Retinal pigment epithelial cell (primary cell): ENCODE measurements around the gene MYO1G.

Experiments
- DNase-seq: peaks from one replicate; pipeline ENCODE4 v3.0.0-alpha.2; 2010; ENCODE audit warnings: low read depth
- H3K4me3 ChIP-seq: 2 replicates; pipeline ENCODE4 v1.5.1; 2011; ENCODE audit warnings: mild to moderate bottlenecking, low read length, control low read depth, moderate library complexity
- TF ChIP-seq, protein P1 (sequence below): conservative IDR thresholded peaks from 2 replicates; pipeline ENCODE4 v1.5.1; 2011; ENCODE audit warnings: low read depth, low read length, control low read depth, inconsistent platforms

MYO1G gene

DNA sequence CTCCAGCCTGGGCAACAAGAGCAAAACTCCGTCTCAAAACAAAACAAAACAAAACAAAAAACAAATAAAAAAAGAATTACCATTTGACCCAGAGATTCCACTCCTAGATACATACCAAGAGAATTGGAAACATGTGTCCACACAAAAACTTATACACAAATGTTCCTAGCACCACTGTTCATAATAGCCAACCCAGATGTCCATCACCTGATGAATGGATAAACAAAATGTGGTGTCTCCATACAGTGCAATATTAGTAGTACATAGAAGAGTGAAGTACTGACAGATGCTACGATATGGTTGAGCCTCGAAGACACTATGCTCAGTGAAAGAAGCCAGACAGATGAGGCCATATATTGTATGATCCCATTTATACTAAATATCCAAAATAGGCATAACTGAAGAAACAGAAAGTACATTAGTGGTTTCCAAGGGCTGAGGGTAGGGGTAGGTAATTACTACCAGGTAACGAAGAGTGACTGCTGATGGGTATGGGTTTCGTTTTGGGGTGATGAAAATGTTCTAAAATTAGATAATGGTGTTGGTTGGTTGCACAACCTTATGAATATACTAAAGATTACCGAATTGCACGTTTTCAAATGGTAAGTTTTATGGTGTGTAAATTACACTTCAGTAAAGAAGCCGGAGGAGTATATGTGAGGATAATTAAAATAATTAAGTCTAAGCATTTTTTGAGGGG is 20.0 kb downstream of the MYO1G start:
- no peak overlapping the region for H3K4me3 ChIP-seq
- TF ChIP-seq, protein P1, sequence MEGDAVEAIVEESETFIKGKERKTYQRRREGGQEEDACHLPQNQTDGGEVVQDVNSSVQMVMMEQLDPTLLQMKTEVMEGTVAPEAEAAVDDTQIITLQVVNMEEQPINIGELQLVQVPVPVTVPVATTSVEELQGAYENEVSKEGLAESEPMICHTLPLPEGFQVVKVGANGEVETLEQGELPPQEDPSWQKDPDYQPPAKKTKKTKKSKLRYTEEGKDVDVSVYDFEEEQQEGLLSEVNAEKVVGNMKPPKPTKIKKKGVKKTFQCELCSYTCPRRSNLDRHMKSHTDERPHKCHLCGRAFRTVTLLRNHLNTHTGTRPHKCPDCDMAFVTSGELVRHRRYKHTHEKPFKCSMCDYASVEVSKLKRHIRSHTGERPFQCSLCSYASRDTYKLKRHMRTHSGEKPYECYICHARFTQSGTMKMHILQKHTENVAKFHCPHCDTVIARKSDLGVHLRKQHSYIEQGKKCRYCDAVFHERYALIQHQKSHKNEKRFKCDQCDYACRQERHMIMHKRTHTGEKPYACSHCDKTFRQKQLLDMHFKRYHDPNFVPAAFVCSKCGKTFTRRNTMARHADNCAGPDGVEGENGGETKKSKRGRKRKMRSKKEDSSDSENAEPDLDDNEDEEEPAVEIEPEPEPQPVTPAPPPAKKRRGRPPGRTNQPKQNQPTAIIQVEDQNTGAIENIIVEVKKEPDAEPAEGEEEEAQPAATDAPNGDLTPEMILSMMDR = no peak
- no peak for DNase-seq

DNA sequence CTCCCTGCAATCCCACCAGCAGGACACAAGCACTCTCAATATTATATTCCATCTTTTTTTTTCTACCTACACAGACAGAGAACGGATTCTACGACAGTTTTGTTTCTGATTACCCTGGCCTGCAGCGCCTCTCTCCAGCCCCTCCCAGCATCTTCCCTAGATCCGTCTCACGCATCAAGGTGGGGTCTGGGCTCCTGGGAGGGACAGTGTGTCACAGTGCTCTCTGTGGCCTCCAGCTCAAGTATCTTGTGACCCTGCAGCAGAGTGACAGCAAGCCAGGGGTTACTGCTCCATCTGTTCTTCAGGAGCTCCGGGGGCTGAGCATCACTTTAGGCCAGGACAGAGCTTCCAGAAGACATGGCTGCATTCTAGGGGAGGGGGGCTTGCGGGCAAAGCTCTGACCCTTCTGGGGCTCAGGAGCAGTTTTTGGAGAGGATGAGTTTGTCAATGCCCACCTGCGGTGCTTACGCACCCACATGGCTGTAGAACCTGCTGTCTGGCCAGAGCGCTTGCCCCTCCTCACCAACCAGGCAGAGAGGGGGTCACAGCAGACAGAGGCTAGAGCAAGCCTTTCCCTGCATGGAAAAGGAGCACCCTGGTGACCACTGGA is 22.6 kb downstream of the MYO1G start:
- no peak overlapping the region for H3K4me3 ChIP-seq
- TF ChIP-seq, protein P1 = no peak
- DNase-seq = no peak

DNA sequence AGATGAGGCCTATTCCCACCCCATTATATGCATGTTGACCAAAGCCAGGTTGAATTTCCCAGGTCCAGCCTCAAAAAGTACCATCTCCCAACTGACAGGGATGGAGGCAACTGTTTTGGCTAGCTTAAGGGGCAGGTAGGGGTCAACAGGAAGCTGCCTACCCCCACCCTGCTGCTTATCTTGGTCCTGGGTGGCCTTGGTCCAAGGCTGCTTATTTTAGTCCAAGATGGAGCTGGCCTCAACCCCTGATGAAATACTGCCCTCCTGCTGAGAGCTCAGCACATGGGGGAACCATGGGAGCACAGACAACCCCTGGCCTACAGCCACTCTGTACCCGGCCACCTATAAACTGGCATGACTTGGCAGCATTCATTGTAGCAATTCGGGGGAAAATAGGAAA is 23.1 kb downstream of the MYO1G start:
- TF ChIP-seq, protein P1 = no peak
- H3K4me3 ChIP-seq = no peak overlapping the region
- DNase-seq = no peak

DNA sequence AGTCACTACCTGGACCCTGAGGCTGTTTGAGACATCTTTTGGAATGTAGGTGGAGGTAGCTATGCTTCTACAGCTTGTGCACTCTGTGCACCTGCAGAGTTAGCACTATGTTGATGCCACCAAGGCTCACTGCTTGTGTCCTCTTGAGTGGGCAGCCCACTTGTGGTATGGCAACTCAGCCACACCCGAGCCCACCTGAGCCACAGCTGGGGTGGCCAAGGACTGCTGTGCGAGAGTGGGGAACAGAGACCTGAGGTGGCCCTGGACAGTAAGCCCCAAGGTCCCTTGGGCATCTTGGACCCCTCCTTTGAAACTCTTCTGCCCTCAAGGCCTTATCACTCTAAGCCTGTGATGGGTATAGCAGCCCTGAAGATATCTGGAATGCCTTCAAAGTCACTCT is 25.7 kb downstream of the MYO1G start:
- DNase-seq = no peak
- TF ChIP-seq, protein P1 = no peak
- no peak overlapping the region for H3K4me3 ChIP-seq

DNA sequence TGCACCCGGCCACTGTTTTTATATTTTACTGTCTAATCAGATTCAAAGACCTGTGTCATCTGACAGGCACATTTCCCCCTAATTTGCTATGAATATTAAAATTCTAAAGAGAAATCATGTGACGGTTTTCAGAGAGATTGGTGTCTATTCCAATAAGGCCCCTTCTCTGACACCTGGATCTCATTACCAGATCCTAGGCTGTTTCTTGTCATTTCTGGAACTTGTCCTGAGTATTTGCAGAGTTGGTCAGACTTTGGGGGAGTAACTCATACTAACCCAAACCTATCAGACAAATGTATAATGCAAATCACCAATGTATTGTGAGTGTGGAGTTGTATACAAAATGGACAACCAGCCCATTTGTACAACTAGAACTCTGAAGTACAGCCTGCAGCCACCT is 29.5 kb downstream of the MYO1G start:
- DNase-seq = no peak
- TF ChIP-seq, protein P1 = no peak
- H3K4me3 ChIP-seq = no peak overlapping the region

DNA sequence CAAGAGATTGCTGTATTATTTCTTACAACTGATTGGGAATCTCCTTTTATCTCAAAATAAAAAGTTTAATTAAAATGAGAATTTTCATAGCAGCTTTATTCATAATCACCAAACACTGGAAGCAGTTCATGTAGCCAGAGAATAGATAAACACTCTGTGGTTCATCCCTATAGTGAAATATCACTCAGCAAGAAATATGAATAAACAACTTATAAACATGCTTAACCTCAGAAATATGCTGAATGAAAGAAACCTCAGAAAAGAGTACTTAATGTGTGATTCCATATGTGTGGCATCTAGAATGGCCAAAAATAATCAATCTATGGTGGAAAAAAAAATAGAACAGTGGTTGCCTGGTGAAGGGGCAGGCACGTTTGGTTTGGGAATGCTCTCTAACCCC is 33.3 kb downstream of the MYO1G start:
- DNase-seq = no peak
- TF ChIP-seq, protein P1 = no peak
- no peak overlapping the region for H3K4me3 ChIP-seq

DNA sequence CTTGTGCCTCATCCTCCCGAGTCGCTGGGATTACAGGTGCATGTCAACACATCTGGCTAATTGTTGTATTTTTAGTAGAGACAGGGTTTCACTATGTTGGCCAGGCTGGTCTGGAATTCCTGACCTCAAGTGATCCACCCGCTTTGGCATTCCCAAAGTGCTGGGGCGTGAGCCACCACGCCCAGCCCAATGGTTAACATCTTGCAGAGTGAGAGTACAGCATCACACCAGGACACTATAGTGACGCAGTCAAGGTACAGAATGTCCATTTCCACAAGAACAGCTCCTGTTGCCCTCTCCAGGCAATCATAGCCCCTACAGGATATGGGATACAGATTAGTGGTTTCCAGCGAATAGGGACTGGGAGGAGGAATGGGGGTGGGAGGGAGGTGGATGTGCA is 34.0 kb downstream of the MYO1G start:
- TF ChIP-seq, protein P1 = no peak
- no peak overlapping the region for H3K4me3 ChIP-seq
- DNase-seq = no peak
